GM10847 (cell line): Measurements from ENCODE around the gene AFG3L2.

Source experiments
- POLR2A ChIP-seq: IDR thresholded peaks from 2 replicates; pipeline ENCODE4 v1.6.1; 2011; ENCODE audit not compliant: insufficient read length; ENCODE audit errors: extremely low read depth

AFG3L2 gene

GRCh38 chr18:12305211-12305610 lies 71.8 kb downstream of the AFG3L2 start:
- TF ChIP-seq POLR2A = no peak

DNA sequence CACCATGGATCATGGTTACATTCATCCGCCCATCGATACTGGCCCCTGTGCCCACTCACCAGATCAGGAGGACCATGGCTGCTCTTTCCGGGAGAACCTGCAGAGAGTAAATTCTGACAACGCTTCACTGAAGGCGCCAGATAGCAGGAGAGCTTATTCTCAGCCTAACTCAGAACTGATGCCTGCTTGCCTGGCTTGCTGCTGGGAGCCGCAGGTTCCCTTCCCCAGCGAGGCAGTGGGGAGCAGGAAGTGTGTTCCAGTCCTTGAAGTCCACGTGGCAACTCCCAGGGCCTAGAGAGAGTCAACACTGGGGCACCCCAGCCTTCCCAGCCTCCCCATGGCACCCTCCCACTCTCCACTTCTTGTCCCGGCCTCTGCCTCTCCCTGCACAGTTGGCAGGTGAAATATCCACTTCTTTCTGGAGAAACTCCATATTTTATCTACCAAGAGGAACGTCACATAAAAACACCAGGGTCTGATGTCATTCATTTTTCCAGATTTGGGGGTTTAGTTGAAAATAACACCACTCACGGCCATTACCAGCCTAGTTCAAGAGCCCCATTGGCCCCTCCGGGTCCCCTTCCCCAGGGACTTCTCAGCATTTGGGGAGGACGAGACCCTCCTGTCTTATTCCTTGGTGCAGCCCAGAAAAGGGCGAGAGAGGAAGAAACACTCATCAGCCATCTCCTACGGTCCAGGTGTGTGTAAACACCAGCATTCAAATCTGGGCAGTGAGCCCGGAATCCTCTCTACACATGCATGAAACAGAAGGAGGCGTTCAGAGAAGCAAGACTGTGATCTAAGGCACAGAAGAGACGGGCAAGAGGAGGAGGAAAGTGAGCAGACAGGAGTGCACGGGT lies 72.4 kb downstream of the AFG3L2 start:
- TF ChIP-seq POLR2A = no peak

DNA sequence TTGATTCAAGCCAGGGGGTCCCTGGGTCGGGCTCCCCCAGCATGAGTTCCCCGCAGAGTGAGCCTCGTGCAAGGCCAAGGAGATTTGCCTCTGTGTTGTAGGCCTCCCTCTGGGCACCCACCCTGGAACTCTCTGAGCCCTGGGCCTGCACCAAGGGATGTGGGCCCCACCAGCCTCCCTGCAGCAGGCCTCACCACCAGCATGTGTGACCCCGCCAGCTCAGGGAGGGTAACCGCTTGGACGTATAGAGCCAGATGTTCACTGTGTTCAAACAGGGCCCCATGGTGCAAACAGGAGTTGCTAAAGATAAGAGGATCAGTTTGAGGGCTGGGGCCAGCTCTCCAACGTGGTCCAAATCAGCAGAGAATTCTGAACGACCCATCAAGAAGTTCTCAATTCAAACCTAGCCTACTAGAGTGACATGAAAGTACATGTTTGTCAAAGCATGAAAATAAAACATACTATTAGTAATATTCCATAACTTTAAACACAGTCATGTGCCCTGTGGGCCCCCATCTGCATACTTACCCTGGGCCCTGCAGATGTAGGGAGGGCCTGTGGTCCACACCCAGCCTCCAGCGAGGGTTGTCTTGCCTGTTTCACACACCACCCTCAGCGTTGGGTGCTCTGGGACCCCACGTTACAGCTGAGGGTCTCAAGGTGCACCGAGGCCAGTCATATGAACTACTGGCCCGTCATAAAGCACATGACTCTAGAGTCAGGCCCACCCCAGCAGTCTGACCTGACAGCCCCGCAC lies 74.5 kb downstream of the AFG3L2 start:
- no peak for TF ChIP-seq POLR2A

- TF ChIP-seq POLR2A = no peak
These were observed 75.6 kb downstream of the AFG3L2 start for GRCh38 chr18:12301263-12302005.

- TF ChIP-seq POLR2A = no peak
These were observed 77.2 kb downstream of the AFG3L2 start for GRCh38 chr18:12299862-12300261.

- TF ChIP-seq POLR2A = no peak
These were observed 80.6 kb downstream of the AFG3L2 start for GRCh38 chr18:12296457-12296856.

DNA sequence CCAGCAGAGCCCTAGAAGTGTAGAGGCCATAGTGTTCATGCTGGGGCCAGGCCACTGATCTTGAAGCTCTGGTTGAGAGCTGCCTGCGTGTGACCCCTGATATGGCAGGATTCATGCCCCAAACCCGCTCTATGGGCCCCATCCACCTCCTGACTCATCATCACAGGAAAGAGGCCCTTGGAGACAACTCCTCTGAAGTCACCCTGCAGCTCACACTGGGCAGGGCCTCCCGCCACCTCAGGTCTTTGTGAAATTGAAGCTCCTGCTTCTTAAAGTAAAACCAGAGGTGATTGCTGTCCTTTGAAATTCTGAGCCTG lies 81.0 kb downstream of the AFG3L2 start:
- TF ChIP-seq POLR2A = no peak

GRCh38 chr18:12295389-12296086 lies 81.5 kb downstream of the AFG3L2 start:
- TF ChIP-seq POLR2A = no peak

GRCh38 chr18:12293831-12294230 lies 83.2 kb downstream of the AFG3L2 start:
- no peak for TF ChIP-seq POLR2A

DNA sequence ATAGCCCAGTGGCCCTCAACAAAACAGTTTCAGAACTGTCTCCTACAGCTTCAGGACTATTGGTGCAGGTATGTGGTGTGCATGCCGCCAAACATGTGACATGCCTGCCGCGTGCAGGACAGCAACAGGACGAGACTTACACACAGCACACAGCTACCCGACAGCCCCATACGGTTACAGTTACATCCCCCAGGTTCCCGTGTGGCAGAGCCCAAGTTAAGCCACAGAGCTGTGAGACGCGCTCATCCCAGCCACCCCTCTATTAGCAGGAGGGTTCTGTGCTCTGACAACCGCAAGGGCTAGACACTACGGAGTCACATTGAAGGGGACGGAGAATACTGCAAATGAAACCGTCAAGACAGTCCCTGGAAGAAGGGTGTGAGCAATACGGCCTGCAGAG lies 85.3 kb downstream of the AFG3L2 start:
- TF ChIP-seq POLR2A = no peak

GRCh38 chr18:12291161-12291560 lies 85.9 kb downstream of the AFG3L2 start:
- TF ChIP-seq POLR2A = no peak

DNA sequence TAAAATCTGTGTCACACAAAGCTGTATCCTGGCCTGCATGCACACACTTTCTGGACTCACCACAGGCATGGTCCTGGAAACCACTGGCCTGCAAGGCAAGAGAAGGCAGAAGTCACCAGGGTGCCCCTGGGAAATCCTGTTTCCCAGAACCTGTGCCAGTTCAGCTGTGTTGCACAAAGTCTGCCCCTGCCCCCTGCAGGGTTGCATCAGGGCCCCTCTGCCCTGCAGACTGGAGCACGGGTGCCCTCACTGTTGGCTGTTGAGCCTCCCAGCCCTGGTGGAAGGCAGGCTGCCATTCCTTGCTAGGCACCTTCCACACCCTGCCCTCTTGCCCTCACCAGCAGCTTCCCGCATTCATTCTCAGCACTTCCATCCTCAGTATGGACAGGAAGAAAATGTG lies 86.9 kb downstream of the AFG3L2 start:
- no peak for TF ChIP-seq POLR2A

- no peak for TF ChIP-seq POLR2A
These were observed 88.6 kb downstream of the AFG3L2 start for GRCh38 chr18:12288403-12288755.

GRCh38 chr18:12287684-12288402 lies 89.2 kb downstream of the AFG3L2 start:
- no peak for TF ChIP-seq POLR2A
